Gastrocnemius medialis (tissue), 4 donors: ENCODE results near the gene SLC2A1. TPM values are rescaled to one million over a fixed set of nuclear protein-coding genes. Genes with fewer than 3 reads are reported as not detected.

Experiments used
- ATAC-seq, 2 donors: fragments of 150-250 bp; one replicate each; pipeline ENCODE4 v1.9.1; 2016
- DNase-seq, 2 donors: peaks; one replicate each; pipeline ENCODE4 v3.0.0-alpha.2; 2019
- H3K27ac ChIP-seq, 4 donors: fragments of 200-600 bp; sonication (generic); 1 replicate in 1 of 4; 2 replicates in 3 of 4; pipeline ENCODE4 v1.5.1; 2016 to 2018; ENCODE audit warnings: mild to moderate bottlenecking in 2 of 4, moderate library complexity in 1 of 4
- H3K27me3 ChIP-seq, 3 donors: fragments of 200-600 bp; sonication (generic) in 2 of 3; 1 replicate in 1 of 3; 2 replicates in 2 of 3; pipeline versions ENCODE4 v1.5.1 to v1.6.0; 2016 to 2019; ENCODE audit warnings: mild to moderate bottlenecking in 1 of 3, moderate library complexity in 1 of 3
- H3K36me3 ChIP-seq, 2 donors: fragments of 200-600 bp; sonication (generic) in 1 of 2; one replicate each; pipeline ENCODE4 v1.5.1; 2017 to 2018
- H3K4me1 ChIP-seq, 2 donors: fragments of 200-600 bp; sonication (generic) in 1 of 2; one replicate each; pipeline ENCODE4 v1.5.1; 2016 to 2017; ENCODE audit warnings: mild to moderate bottlenecking in 2 of 2
- H3K4me3 ChIP-seq, 4 donors: fragments of 200-600 bp; sonication (generic) in 3 of 4; 1 replicate in 1 of 4; 2 replicates in 3 of 4; pipeline ENCODE4 v1.5.1; 2016 to 2019; ENCODE audit warnings: mild to moderate bottlenecking in 2 of 4
- H3K9me3 ChIP-seq, 3 donors: fragments of 200-600 bp; sonication (generic) in 2 of 3; 1 replicate in 1 of 3; 2 replicates in 2 of 3; pipeline ENCODE4 v1.5.1; 2016 to 2019
- POLR2A ChIP-seq, 2 donors: fragments of 450-650 bp; IDR thresholded peaks; one replicate each; pipeline ENCODE4 v1.6.1; 2017; ENCODE audit warnings: antibody characterized with exemption in 2 of 2, mild to moderate bottlenecking in 2 of 2, moderate library complexity in 2 of 2
- in situ Hi-C, 4 donors: fragments of 200-750 bp; cut with MboI; loops; one replicate each; pipeline versions ENCODE4 v1.15.0 to v1.8.0; 2017; ENCODE audit warnings: low sequenced_read_pairs in 4 of 4
- intact Hi-C: fragments of 100-400 bp; cut with DNase I; formaldehyde crosslinking; loops from one replicate; pipeline ENCODE4 v1.15.1; 2023; ENCODE audit warnings: low total_unique reads
- total RNA-seq, 4 donors: library from RNA; depleted of rRNA; stranded (reverse); fragments of >200 nt; gene quantifications; one replicate each; pipeline versions ENCODE4 v1.1.0 to v1.2.3, GENCODE V29; 2016
- TF ChIP-seq, protein P1 (sequence below), 5 experiments: fragments of 450-650 bp in 3 of 5; fragments of 200-600 bp in 2 of 5; sonication (generic) in 2 of 5; IDR thresholded peaks in 4 of 5; conservative IDR thresholded peaks in 1 of 5; 1 replicate in 4 of 5; 2 replicates in 1 of 5; pipeline ENCODE4 v1.5.1; 2016 to 2019; ENCODE audit warnings: antibody characterized with exemption in 5 of 5, mild to moderate bottlenecking in 3 of 5, moderate library complexity in 3 of 5

The SLC2A1 gene
- 10 to 100 TPM in 2 of 4 donors, 1 to 10 TPM in 2; 6.3 to 16.1 (median 9.4) TPM for total RNA-seq

GRCh38 chr1:42958488-42959319 is at the start of gene SLC2A1:
TSS of gene SLC2A1 (minus strand) at chr1:42958868. CDS start at chr1:42958651, 217 bp downstream.
- H3K9me3 ChIP-seq: no peaks in the 10 kb centered on the region
- intact Hi-C loops (loop anchor here (2.0 kb wide), 1 partner anchor 34 kb away; no protein-coding TSS in a partner anchor), in situ Hi-C loops (no loop called here)
- H3K36me3 ChIP-seq: no peaks in the 10 kb centered on the region
- DNase-seq (peak; percentile 61), ATAC-seq (peak; percentile 66 to 71)
- H3K4me1 ChIP-seq: peaks cover 5 to 9% of the 10 kb centered on the region in 2 donors
- H3K4me3 ChIP-seq: peak within 1 kb of the TSS; percentile 56 to 78 (median 63)
- H3K27ac ChIP-seq: peak within 1 kb of the TSS in 3 of 4 donors; percentile 31 to 55 (median 53)
- TF ChIP-seq, protein P1, sequence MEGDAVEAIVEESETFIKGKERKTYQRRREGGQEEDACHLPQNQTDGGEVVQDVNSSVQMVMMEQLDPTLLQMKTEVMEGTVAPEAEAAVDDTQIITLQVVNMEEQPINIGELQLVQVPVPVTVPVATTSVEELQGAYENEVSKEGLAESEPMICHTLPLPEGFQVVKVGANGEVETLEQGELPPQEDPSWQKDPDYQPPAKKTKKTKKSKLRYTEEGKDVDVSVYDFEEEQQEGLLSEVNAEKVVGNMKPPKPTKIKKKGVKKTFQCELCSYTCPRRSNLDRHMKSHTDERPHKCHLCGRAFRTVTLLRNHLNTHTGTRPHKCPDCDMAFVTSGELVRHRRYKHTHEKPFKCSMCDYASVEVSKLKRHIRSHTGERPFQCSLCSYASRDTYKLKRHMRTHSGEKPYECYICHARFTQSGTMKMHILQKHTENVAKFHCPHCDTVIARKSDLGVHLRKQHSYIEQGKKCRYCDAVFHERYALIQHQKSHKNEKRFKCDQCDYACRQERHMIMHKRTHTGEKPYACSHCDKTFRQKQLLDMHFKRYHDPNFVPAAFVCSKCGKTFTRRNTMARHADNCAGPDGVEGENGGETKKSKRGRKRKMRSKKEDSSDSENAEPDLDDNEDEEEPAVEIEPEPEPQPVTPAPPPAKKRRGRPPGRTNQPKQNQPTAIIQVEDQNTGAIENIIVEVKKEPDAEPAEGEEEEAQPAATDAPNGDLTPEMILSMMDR (IDR thresholded peaks at IDR 0.05 in 4 of 5, conservative IDR thresholded peaks at IDR 0.05 in 1 of 5): no peak
- peak; percentile 44 to 62 for TF ChIP-seq POLR2A (IDR thresholded peaks at IDR 0.05)
- peaks cover 29 to 45% (median 35%) of the 10 kb centered on the region in 3 donors for H3K27me3 ChIP-seq

- TF ChIP-seq, protein P1 (IDR thresholded peaks at IDR 0.05 in 4 of 5, conservative IDR thresholded peaks at IDR 0.05 in 1 of 5): no peak
- no peak for TF ChIP-seq POLR2A (IDR thresholded peaks at IDR 0.05)
- in situ Hi-C loops (no loop called here), intact Hi-C loops (no loop called here)
- ATAC-seq: no peak
- no peak for DNase-seq
- no peaks in the 10 kb centered on the region for H3K4me1 ChIP-seq
- peaks cover 17 to 25% (median 22%) of the 10 kb centered on the region in 3 donors for H3K27me3 ChIP-seq
- H3K4me3 ChIP-seq: no peak overlapping the region
- H3K27ac ChIP-seq: no peak overlapping the region
- H3K9me3 ChIP-seq: no peaks in the 10 kb centered on the region
- H3K36me3 ChIP-seq: no peaks in the 10 kb centered on the region
These were observed 48.9 kb upstream of the SLC2A1 start for GRCh38 chr1:43007377-43008114.

DNA sequence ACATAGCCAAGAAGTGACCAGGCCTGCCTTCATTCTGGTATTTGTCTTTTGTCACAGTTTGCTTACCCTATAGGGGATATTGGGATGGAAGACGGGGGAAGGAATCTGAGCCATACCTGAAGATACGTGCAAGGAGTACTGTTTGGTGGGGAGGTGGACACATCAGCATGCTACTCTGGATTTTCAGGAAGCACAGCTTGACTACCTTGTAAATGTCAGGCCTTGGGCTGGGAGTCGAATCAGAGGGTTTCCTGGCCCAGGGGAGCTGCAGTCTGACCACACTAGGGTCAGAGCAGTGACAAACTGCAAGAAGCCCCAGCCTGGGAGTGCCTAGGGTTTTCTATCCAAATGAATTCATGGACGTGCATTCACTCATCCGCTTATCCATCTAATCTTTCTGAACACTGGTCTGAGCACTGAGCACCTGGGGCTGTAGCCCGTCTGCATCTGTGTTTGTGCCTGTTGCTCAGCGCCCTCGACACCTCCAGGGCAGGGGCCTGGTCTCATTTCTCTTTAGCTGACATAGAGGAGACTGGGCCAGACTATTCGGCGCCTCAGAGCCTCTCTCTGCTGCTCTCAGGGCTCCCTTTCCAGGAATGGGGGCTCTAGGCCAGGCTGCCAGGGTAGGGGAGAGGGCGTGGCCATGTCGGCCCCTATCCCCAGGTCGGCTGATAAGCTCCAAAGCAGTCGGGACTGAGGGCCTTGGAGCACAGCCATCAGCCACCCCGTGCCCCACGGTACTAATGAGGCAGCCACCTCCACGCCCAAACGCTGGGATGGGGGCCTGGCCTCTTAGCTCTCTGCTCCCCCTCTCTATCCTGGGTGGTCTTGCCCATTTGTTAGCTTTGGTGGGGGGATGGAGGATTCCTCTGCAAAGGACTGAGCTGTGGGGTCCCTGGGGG is 47.0 kb upstream of the SLC2A1 start:
- Histone ChIP-seq H3K4me1 (no peaks in the 10 kb centered on the region), H3K4me3 (no peak overlapping the region), H3K27me3 (peaks cover 17 to 22% (median 20%) of the 10 kb centered on the region in 3 donors), H3K27ac (no peak overlapping the region), H3K9me3 (no peaks in the 10 kb centered on the region), H3K36me3 (no peaks in the 10 kb centered on the region)
- no peak for ATAC-seq
- DNase-seq: no peak
- in situ Hi-C loops (no loop called here), intact Hi-C loops (no loop called here)
- TF ChIP-seq, protein P1 (IDR thresholded peaks at IDR 0.05 in 4 of 5, conservative IDR thresholded peaks at IDR 0.05 in 1 of 5): no peak
- TF ChIP-seq POLR2A (IDR thresholded peaks at IDR 0.05): no peak
